BE2C (cell line): ENCODE data around the gene ATXN3.

Source experiments
- DNase-seq: peaks from one replicate; pipeline ENCODE4 v3.0.0-alpha.2; 2020
- H3K27me3 ChIP-seq: fragments of 250-450 bp; sonication (Bioruptor Pico); 2 replicates; pipeline ENCODE4 v1.5.1; 2020; ENCODE audit warnings: mild to moderate bottlenecking
- H3K36me3 ChIP-seq: fragments of 250-450 bp; sonication (Bioruptor Pico); 2 replicates; pipeline ENCODE4 v1.5.1; 2020; ENCODE audit warnings: mild to moderate bottlenecking
- H3K4me1 ChIP-seq: fragments of 250-450 bp; sonication (Bioruptor Pico); 2 replicates; pipeline ENCODE4 v1.5.1; 2020
- H3K4me3 ChIP-seq: 2 replicates; pipeline ENCODE4 v1.5.1; 2011; ENCODE audit warnings: low read depth, low read length
- H3K9me3 ChIP-seq: fragments of 250-450 bp; sonication (Bioruptor Pico); 2 replicates; pipeline ENCODE4 v1.5.1; 2020
- CTCF ChIP-seq: IDR thresholded peaks from 2 replicates; pipeline ENCODE4 v1.5.1; 2012; ENCODE audit warnings: mild to moderate bottlenecking, low read depth, low read length

Gene ATXN3

GRCh38 chr14:92033433-92033832 is 72.9 kb downstream of the ATXN3 start:
- no peak for DNase-seq
- H3K36me3 ChIP-seq: peaks cover 24% of the 10 kb centered on the region
- no peak for TF ChIP-seq CTCF

GRCh38 chr14:92026548-92027190 is 79.7 kb downstream of the ATXN3 start:
- TF ChIP-seq CTCF: no peak
- H3K27me3 ChIP-seq: no peaks in the 10 kb centered on the region
- DNase-seq: no peak
- no peaks in the 10 kb centered on the region for H3K4me1 ChIP-seq
- no peaks in the 10 kb centered on the region for H3K9me3 ChIP-seq
- H3K4me3 ChIP-seq: no peak overlapping the region
- H3K36me3 ChIP-seq: peaks cover 35% of the 10 kb centered on the region

More at GRCh38 chr14:92033433-92033832, 72.9 kb downstream of the ATXN3 start:
- Histone ChIP-seq H3K4me1 (no peaks in the 10 kb centered on the region), H3K9me3 (no peaks in the 10 kb centered on the region), H3K4me3 (no peak overlapping the region), H3K27me3 (no peaks in the 10 kb centered on the region)

DNA sequence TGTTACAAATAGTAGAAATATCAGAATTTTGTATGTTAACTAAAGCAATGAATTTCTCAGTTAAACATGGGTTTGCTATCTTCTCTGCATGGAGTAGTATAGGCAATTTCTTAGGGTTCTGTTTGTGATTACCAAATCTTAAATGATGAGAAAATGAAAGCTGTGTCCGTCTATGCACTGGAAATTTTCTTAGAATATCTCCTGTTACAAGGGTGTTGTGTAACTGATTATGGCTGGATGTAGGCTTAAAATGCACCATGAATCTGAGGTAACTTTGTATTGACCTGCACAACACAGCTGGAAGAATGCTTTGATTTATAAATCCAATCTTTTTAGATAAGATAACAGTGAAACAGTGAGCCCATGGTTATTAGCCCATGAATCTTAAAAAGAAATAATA is 84.3 kb downstream of the ATXN3 start:
- no peak for TF ChIP-seq CTCF
- H3K4me1 ChIP-seq: no peaks in the 10 kb centered on the region
- no peaks in the 10 kb centered on the region for H3K27me3 ChIP-seq
- no peaks in the 10 kb centered on the region for H3K9me3 ChIP-seq
- H3K36me3 ChIP-seq: peaks cover 21% of the 10 kb centered on the region
- DNase-seq: no peak
- H3K4me3 ChIP-seq: no peak overlapping the region

GRCh38 chr14:92021523-92021922 is 84.9 kb downstream of the ATXN3 start:
- H3K9me3 ChIP-seq: no peaks in the 10 kb centered on the region
- no peaks in the 10 kb centered on the region for H3K4me1 ChIP-seq
- no peak for TF ChIP-seq CTCF
- no peaks in the 10 kb centered on the region for H3K27me3 ChIP-seq
- H3K36me3 ChIP-seq: peaks cover 27% of the 10 kb centered on the region
- no peak for DNase-seq
- no peak overlapping the region for H3K4me3 ChIP-seq

DNA sequence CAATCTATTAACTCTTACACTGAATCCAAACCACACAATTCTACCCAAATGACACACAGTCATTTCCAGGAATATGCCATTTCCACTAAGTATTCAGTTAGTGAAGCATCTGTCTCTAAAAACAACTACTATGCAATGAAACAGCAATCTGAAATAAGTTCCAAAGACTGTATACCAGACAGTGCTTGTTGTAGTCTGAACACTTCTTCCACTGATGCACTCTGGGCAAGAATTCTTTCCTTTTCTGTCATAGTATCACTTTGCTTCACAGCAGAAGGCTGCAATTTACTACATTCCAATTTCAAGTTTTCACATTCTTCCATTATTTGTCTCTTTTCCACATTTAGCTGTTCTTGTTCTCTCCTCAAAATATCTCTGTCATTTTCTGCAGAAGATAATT is 92.3 kb downstream of the ATXN3 start:
- Histone ChIP-seq H3K9me3 (no peaks in the 10 kb centered on the region), H3K27me3 (no peaks in the 10 kb centered on the region), H3K36me3 (peaks cover 48% of the 10 kb centered on the region), H3K4me1 (no peaks in the 10 kb centered on the region), H3K4me3 (no peak overlapping the region)
- DNase-seq: no peak
- TF ChIP-seq CTCF: no peak

DNA sequence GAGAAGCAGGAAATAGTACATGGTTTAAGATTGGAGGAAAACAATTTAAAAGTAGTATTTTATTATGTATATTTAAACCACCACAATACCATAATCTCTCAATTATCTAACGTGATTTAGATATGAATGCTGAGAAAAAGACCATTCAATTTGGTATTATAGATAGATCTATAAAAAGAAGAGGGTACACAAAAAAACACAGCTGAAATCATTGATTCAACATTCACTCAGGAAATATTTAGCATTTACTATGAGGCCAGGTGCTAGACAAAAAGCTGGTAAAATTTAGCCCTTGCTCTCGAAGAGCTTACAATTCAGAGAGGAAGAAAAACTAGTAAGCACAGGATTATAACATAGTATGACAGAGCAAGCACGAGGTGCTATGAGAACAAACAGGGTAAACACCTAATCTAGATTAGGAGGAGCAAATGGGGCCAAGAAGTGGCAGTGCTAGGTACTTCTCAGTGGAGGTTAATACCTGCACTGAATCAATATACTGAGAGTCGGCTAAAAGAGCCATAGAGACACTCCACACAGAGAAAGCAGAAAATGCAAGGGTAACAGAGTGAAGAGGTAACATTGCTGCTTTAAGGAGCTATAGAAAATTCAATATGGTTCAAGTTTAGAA is 94.1 kb downstream of the ATXN3 start:
- no peak overlapping the region for H3K4me3 ChIP-seq
- no peaks in the 10 kb centered on the region for H3K27me3 ChIP-seq
- H3K9me3 ChIP-seq: no peaks in the 10 kb centered on the region
- no peak for DNase-seq
- no peak for TF ChIP-seq CTCF
- H3K4me1 ChIP-seq: no peaks in the 10 kb centered on the region
- H3K36me3 ChIP-seq: peaks cover 57% of the 10 kb centered on the region
